ENCODE measurements around the gene SLC16A10. TPM values are rescaled to one million over a fixed set of nuclear protein-coding genes. Genes with fewer than 3 reads are reported as not detected.

The SLC16A10 gene
- total RNA-seq, 1 donor from 2014 or later: 4.8 TPM

DNA sequence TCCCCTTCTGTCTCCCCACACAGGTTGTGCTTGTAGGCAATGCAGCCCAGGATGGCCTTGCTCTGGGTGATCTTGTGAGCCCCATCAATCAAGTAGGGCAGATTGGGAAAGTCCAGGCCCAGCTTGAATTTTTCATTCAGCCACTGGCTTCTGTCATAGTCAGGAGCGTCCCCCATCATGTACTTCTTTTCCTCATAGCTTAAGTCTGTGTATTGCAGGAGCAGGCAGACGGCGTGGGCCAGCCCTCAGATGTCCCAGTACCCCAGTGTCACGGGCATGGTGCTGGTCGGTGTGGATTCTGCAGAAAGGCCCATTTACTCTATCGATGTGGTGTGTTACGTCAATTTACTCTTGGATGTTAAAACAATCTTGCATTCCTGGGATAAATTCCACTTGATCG is 40.1 kb upstream of the SLC16A10 start:
- Mint-ChIP-seq H3K27me3 (ENCODE audit: insufficient read depth, low read depth) (peaks cover 5% of the 10 kb centered on the region), H3K36me3 (no peaks in the 10 kb centered on the region), H3K9me3 (peaks cover 3% of the 10 kb centered on the region), H3K27ac (no peak overlapping the region), H3K4me1 (no peaks in the 10 kb centered on the region), H3K4me3 (no peak overlapping the region)
- no peak overlapping the region for H2AFZ ChIP-seq (replicated peaks)
- no peak overlapping the region for H3K27ac ChIP-seq
- no peaks in the 10 kb centered on the region for H3K9me3 ChIP-seq (ENCODE audit: low read depth)
- H3K79me2 ChIP-seq (ENCODE audit: low read depth): no peaks in the 10 kb centered on the region
- no peaks in the 10 kb centered on the region for H3K27me3 ChIP-seq
- DNase-seq (ENCODE audit: low spot score): no peak
- H3K4me3 ChIP-seq: no peak overlapping the region
- H3K9ac ChIP-seq: no peak overlapping the region
- no peak for TF ChIP-seq EZH2phosphoT487 (IDR thresholded peaks at IDR 0.05)
- TF ChIP-seq, protein P1, sequence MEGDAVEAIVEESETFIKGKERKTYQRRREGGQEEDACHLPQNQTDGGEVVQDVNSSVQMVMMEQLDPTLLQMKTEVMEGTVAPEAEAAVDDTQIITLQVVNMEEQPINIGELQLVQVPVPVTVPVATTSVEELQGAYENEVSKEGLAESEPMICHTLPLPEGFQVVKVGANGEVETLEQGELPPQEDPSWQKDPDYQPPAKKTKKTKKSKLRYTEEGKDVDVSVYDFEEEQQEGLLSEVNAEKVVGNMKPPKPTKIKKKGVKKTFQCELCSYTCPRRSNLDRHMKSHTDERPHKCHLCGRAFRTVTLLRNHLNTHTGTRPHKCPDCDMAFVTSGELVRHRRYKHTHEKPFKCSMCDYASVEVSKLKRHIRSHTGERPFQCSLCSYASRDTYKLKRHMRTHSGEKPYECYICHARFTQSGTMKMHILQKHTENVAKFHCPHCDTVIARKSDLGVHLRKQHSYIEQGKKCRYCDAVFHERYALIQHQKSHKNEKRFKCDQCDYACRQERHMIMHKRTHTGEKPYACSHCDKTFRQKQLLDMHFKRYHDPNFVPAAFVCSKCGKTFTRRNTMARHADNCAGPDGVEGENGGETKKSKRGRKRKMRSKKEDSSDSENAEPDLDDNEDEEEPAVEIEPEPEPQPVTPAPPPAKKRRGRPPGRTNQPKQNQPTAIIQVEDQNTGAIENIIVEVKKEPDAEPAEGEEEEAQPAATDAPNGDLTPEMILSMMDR (IDR thresholded peaks at IDR 0.05): no peak
- TF ChIP-seq EZH2 (IDR thresholded peaks at IDR 0.05): no peak
- peaks cover 14% of the 10 kb centered on the region for H3F3A ChIP-seq (ENCODE audit: low read depth)
- H4K20me1 ChIP-seq (ENCODE audit: low read depth): no peaks in the 10 kb centered on the region
- H3K4me1 ChIP-seq: peaks cover 8% of the 10 kb centered on the region
- no peak overlapping the region for H3K4me2 ChIP-seq
- no peaks in the 10 kb centered on the region for H3K36me3 ChIP-seq

DNA sequence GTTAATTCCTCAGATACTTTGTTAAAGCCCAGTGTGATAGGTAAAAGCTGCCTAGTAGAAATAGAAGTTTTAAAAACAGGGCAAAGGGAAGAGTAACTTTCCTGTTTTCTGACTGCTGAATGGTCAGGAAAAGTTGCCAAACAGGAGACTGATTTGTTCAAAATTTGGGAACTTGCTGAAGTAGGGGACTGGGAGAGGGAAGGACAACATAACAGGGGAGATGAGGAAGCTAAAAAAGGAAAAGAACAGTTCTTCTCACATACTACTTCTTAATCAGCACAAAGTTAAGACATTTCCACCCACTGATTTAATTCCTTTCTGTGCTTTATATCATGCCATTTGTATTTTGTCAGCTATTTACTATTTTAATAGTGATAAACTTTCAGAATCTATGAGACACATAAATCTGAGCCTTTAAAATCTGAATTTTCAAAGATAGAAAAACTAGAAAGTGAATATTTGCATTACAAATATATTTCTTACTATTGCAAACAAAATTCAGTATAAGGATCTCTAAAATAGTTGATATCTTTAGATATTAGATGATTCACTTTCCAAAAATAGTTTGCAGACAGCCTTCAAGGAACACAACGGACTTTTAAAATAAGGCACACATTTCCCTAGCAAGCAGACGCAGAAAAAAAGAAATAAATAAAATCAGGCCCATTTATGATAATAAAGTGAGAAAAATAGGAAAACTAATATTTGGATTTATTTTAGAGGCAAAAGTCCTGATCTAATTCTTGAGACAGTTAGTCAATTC is 36.9 kb upstream of the SLC16A10 start:
- no peaks in the 10 kb centered on the region for H3K36me3 ChIP-seq
- H3K4me2 ChIP-seq: no peak overlapping the region
- H3K4me3 ChIP-seq: no peak overlapping the region
- Mint-ChIP-seq H3K4me3 (no peak overlapping the region), H3K27ac (no peak overlapping the region), H3K27me3 (ENCODE audit: insufficient read depth, low read depth) (no peaks in the 10 kb centered on the region), H3K36me3 (no peaks in the 10 kb centered on the region), H3K9me3 (peaks cover 4% of the 10 kb centered on the region), H3K4me1 (no peaks in the 10 kb centered on the region)
- no peak for DNase-seq (ENCODE audit: low spot score)
- peaks cover 14% of the 10 kb centered on the region for H3F3A ChIP-seq (ENCODE audit: low read depth)
- H3K27ac ChIP-seq: no peak overlapping the region
- H3K9ac ChIP-seq: no peak overlapping the region
- no peaks in the 10 kb centered on the region for H3K27me3 ChIP-seq
- no peaks in the 10 kb centered on the region for H3K9me3 ChIP-seq (ENCODE audit: low read depth)
- no peak for TF ChIP-seq EZH2 (IDR thresholded peaks at IDR 0.05)
- no peak for TF ChIP-seq EZH2phosphoT487 (IDR thresholded peaks at IDR 0.05)
- TF ChIP-seq, protein P1 (IDR thresholded peaks at IDR 0.05): no peak
- no peaks in the 10 kb centered on the region for H3K79me2 ChIP-seq (ENCODE audit: low read depth)
- no peaks in the 10 kb centered on the region for H4K20me1 ChIP-seq (ENCODE audit: low read depth)
- peak overlapping the region; percentile 42 for H2AFZ ChIP-seq (replicated peaks)
- peaks cover 8% of the 10 kb centered on the region for H3K4me1 ChIP-seq

DNA sequence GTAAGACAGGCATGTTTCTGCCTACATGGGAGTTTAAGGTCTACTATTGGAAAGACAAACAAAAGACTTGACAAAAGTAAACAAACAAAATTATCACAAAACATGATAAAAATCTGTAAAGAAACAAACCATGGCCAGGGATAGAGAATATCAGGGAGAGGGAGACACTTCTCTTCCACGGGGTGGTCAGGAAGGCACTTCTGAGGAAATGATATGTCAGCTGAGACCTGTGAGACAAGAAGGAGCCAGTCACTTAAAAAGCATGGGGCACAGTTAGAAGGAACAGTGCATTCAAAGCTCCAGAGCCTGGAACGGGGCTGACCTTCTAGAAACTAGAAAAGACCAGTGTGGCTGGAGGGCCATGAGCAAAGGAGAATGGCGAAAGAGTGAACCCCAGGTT is 35.1 kb upstream of the SLC16A10 start:
- Histone ChIP-seq H3K4me1 (peaks cover 8% of the 10 kb centered on the region), H3F3A (ENCODE audit: low read depth) (peaks cover 14% of the 10 kb centered on the region), H3K36me3 (no peaks in the 10 kb centered on the region), H4K20me1 (ENCODE audit: low read depth) (no peaks in the 10 kb centered on the region), H3K27me3 (no peaks in the 10 kb centered on the region), H3K27ac (no peak overlapping the region), H3K9ac (no peak overlapping the region), H3K9me3 (ENCODE audit: low read depth) (no peaks in the 10 kb centered on the region), H3K79me2 (ENCODE audit: low read depth) (no peaks in the 10 kb centered on the region), H3K4me2 (no peak overlapping the region), H3K4me3 (no peak overlapping the region), H2AFZ (replicated peaks) (no peak overlapping the region)
- Mint-ChIP-seq H3K27me3 (ENCODE audit: insufficient read depth, low read depth) (no peaks in the 10 kb centered on the region), H3K27ac (no peak overlapping the region), H3K9me3 (peaks cover 4% of the 10 kb centered on the region), H3K36me3 (no peaks in the 10 kb centered on the region), H3K4me1 (no peaks in the 10 kb centered on the region), H3K4me3 (no peak overlapping the region)
- no peak for DNase-seq (ENCODE audit: low spot score)
- TF ChIP-seq EZH2 (IDR thresholded peaks at IDR 0.05) (no peak), EZH2phosphoT487 (IDR thresholded peaks at IDR 0.05) (no peak)
- TF ChIP-seq, protein P1 (IDR thresholded peaks at IDR 0.05): no peak
